HCEC 1CT (cell line): ENCODE measurements around the gene ARPC4.
"Not testable (repeated sequence)": the region's sequence is repeated elsewhere in the genome, so short reads cannot be mapped to it uniquely, and the experiment has no call there.

Source experiments
- DNase-seq: peaks from one replicate; pipeline ENCODE4 v3.0.0-alpha.2; 2017

The ARPC4 gene

GRCh38 chr3:9826815-9827573 lies 34.1 kb downstream of the ARPC4 start:
- DNase-seq: no peak

- no peak for DNase-seq
These were observed 36.2 kb downstream of the ARPC4 start for GRCh38 chr3:9828801-9829755.

GRCh38 chr3:9831253-9831652 lies 38.4 kb downstream of the ARPC4 start:
- DNase-seq: no peak

GRCh38 chr3:9833078-9833477 lies 40.2 kb downstream of the ARPC4 start:
- no peak for DNase-seq

- no peak for DNase-seq
These were observed 41.9 kb downstream of the ARPC4 start for GRCh38 chr3:9834520-9835380.

- DNase-seq: no peak
These were observed 45.1 kb downstream of the ARPC4 start for GRCh38 chr3:9837701-9838582.

GRCh38 chr3:9838856-9839255 lies 46.0 kb downstream of the ARPC4 start:
- no peak for DNase-seq

GRCh38 chr3:9841015-9841414 lies 48.1 kb downstream of the ARPC4 start:
- DNase-seq: no peak

GRCh38 chr3:9843715-9844438 lies 51.0 kb downstream of the ARPC4 start, which contains the start of gene RPUSD3:
Gene RPUSD3, minus strand, starts transcription at chr3:9844008. Its CDS starts 18 bp downstream, at chr3:9843990.
- DNase-seq: peak; percentile 91

- no peak for DNase-seq
These were observed 53.3 kb downstream of the ARPC4 start for GRCh38 chr3:9846231-9846630.

GRCh38 chr3:9846931-9847488 lies 54.1 kb downstream of the ARPC4 start:
- DNase-seq: no peak

- DNase-seq: not testable (repeated sequence)
These were observed 55.0 kb downstream of the ARPC4 start for GRCh38 chr3:9847870-9848269.

- DNase-seq: peak; percentile 50
These were observed 56.0 kb downstream of the ARPC4 start for GRCh38 chr3:9848860-9849259.

- DNase-seq: not testable (repeated sequence)
These were observed 58.5 kb downstream of the ARPC4 start for GRCh38 chr3:9851383-9851782.

GRCh38 chr3:9851926-9852325 lies 59.0 kb downstream of the ARPC4 start:
- not testable (repeated sequence) for DNase-seq

- DNase-seq: no peak
These were observed 59.6 kb downstream of the ARPC4 start for GRCh38 chr3:9852528-9852927.

GRCh38 chr3:9854291-9854940 lies 61.5 kb downstream of the ARPC4 start:
- not testable (repeated sequence) for DNase-seq

- no peak for DNase-seq
These were observed 62.7 kb downstream of the ARPC4 start for GRCh38 chr3:9855594-9855993.
